HG02588 (cell line): ENCODE results near the gene TMEM114.
"Not testable (repeated sequence)": the region's sequence is repeated elsewhere in the genome, so short reads cannot be mapped to it uniquely, and the experiment has no call there.

Experiments
- ATAC-seq: cut with Tn5 transposase; IDR thresholded peaks from one replicate; pipeline ENCODE4 v1.9.1; 2021; ENCODE audit warnings: mild to moderate bottlenecking, moderate library complexity; ENCODE audit not compliant: unreplicated experiment

The TMEM114 gene

DNA sequence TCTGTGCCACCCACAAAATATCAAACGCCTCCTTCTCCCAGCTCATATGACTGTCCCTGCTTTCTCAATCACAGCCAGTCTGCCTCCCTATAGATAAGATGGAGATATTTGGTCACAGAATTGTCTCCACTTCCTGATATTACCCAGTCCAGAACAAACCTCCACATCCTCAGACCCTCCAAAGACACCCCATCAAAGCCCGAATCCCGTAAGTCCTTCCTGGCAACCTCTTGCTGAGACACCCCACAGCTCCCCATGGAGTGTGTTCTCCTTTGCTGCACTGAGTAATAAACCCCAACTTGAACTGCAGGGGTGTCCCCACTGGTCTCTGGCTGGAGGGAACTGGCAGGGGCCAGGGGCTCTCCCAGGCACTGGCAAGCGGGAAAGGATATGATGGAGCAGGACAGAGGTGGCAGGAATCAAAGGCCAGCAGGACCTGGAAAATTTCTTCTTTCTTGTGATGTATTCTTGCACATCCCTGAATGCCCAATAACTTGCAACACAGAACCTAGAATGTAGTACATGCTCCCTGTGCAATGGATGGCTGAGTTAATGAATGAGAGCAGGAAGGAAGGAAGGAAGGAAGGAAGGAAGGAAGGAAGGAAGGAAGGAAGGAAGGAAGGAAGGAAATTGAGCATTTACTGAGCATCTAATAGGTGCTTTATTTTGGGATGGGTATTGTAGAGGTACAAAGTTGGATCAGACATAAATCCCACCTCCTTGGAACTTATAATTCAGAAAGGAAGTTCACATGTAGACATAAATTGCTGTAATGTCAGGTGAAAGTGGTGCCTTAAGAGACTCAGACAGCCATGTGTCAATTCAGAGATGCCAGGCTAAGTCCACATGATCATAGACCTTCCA, 13.9 kb downstream of the TMEM114 start:
- no peak for ATAC-seq

DNA sequence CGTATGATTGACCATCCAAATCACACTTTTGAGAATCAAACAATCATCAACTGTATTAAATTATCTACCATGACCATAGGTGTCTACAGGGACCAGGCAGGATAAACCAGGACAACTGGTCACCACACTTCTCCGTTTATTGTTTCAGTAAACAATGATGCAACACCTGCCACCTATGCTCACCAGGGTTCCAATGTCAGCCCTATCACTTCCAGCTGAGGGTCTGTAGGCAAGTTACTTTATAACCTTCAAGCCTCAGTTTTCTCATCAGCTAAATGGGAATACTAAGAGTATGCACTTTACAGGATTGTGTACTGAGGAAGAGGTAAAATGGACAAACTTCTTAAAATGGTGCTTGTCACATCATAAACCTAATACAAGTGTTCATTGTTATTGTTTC, 14.9 kb downstream of the TMEM114 start:
- ATAC-seq: no peak

DNA sequence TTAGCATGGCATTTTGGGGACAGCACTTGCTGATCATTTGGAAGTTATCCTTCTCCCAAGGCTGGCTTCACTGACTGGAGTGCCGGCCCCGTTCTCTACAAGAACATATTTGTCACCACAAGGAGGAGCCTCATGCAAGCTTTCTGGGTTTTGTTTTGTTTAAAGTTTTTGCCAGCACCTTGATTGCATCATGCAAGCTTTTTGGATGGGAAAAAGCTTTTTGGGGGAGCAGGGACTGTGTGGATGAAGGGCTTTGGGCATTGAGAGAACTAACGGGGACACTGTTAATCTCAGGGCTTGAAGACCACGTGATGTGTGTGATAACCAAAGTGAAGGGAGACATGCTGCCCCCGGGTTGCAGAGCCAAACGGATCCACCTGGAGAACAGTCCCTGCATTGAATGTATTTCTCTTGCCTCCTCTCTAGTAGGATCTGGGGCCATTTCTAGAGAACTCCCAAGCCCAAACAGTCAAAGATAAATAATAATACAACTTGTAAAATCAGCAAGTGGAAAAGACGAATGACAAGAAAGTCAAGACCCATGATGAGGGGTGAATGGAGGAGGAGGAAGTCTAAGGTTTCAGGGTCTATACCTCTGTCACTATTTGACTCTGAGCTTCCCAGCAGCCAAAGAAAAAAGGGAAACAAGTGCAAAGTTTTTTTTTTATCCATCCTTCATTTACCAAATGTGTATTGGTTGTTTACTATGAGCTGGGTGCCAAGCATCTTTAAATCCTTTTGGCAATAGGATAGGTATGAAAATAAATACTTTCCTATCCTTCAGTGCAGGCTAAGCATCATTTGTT, 17.2 kb downstream of the TMEM114 start:
- ATAC-seq: no peak

DNA sequence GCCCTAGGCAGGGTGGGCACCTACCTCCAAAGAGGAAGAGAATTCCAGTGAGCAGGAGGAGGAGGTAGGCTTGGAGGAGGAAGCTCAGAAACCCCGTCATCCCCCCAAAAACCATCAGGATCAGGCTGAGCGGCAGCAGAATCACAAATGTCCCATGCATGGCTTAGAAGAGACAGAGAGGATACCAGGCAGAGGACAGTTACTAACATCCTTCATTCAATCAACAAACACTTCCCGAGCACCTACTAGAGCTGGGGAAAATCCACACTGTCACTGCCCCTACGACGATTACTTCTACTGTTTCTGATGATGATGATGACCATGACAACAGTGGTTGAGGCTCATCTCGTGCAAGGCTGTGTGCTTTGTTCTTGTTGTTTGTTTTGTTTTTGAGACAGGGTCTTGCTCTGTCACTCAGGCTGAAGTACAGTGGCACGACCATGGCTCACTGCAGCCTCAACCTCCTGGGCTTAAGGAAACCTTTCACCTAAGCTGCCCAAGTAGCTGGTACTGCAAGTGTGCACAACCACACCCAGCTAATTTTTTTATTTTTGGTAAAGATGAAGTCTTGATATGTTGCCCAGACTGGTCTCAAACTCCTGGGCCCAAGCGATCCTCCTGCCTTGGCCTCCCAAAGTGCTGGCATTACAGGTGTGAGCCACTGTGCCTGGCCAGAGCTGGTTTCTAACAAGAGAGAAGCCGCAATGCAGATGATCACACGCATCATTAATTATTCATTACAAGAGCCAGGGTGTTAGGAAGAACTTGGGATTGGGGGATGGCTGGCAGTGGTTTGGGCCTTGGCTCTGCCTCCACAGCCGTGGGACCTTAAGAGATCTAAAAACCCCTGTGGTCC, 18.0 kb downstream of the TMEM114 start:
- no peak for ATAC-seq

DNA sequence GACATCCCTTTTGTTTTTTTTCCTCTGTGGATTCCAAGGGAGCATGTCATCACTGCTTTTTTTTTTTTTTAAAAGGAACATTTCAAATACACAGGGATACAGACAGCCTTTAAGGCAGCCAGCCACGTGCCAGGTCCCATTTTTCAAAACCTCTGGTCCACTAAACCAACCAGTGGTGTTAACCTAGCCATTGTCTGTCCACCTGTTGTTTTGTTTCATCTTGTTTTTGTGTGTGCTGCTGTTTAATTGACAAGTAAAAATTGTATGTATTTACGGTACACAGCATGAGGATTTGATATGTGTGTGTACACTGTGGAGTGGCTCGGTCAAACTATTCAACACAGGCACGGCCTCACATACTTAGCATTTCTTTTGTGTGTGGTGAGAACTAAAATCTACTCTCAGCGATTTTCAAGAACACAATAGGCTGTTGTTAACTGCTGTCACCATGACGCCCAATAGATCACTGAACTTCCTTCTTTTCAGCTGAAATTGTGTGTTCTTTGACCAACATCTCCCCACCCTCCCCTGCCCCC, 19.2 kb downstream of the TMEM114 start:
- ATAC-seq: no peak

DNA sequence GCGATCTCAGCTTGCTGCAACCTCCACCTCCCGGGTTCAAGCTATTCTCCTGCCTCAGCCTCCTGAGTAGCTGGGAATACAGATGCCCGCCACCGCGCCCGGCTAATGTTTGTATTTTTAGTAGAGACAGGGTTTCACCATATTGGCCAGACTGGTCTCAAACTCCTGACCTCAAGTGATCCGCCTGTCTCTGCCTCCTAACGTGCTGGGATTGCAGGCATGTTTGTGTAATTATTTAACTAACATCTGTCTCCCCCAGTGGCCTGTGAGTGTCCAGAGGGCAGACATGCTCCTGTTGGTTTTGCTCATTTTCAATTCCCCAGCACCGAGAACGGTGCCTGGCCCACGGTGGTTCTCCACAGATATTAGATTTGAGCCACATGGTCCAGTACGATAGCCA, 19.9 kb downstream of the TMEM114 start:
- not testable (repeated sequence) for ATAC-seq

DNA sequence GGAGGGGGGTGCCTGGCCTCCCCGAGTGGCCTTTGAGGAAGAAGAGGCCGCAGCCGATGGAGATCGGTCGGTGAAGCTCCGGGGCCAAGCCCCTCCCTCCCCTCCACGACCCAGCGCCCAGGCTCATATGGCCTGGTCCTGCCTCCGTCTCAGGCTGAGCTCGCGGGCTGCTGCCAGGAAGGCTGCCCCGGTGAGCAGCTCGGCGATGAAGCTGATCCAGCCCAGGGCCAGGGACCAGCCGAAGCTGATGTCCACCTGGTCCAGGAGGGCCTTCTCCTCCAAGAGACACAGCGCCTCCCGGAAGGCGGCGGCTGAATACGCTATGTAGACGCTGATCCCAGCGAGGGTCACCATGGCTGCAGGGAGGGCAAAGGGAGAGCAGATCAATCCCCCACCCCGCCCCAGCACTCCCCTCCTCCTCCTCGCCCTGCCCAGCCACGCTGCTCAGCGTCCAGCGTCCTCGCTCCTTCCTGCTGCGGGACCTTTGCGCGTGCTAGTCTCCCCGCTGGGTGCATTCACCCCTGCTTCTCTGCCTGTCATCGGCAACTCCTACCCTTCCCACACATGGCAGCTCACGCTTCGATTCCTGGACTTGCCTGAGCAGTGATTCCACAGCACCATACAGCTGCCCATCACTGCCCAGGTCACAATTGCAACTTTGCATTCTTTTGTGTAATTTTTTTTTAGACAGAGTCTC, 20.5 kb downstream of the TMEM114 start:
- ATAC-seq: no peak

DNA sequence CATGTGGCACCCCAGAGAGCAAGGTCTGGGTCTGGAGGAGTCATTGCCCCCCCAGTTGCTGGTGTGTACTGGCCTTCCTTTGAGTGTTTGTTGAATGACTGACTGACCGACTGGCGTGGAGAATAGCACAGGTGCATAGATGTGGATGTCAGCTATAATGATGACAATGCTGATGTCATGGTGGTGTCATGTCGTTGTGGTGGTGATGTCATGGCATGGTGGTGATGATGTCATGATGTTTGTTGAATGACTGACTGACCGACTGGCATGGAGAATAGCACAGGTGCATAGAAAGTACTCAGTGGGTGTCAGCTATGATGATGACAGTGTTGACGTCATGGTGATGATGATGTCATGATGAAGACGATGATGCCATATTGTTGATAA, 22.1 kb downstream of the TMEM114 start:
- ATAC-seq: no peak

DNA sequence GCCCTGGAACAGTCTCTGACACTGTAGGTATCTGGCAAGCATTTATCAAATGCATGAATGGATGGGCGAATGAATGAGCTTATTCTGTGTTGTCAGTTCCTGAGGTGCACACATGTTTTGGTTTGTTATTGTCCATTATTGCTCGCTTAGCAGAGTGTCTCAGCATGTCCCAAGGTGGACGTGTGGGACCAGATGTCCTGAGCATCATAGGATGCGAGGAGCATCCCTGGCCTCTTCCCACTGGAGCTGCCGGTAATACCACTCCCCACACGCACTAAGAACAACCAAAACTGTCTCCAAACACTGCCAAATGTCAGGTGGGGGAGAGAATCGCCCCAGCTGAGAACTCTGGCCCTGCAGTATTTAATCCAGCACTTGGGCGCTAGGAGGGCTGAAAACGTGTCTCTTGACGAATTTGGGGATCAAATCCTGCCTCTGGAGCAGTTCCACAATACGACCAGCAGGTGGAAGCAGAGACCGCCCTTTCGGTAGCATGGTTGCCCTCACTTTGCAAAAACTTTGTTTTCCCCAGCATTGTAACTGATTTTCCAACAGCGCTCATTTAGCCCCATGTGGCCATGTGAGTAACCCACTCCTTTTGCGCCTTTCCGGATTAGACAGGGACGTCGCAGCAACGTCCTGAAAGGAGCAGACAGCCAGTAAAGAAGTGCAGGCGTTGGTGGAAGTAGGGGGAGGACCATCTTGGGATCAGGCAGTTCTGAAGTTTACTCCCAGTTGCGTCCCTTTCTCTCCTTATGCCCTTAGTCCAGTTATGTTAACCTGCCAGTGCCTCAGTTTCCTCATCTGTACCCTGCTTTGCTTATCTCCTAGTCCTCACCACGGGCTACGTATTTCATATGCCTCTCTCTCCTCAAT, 22.7 kb downstream of the TMEM114 start:
- ATAC-seq: peak; percentile 70

DNA sequence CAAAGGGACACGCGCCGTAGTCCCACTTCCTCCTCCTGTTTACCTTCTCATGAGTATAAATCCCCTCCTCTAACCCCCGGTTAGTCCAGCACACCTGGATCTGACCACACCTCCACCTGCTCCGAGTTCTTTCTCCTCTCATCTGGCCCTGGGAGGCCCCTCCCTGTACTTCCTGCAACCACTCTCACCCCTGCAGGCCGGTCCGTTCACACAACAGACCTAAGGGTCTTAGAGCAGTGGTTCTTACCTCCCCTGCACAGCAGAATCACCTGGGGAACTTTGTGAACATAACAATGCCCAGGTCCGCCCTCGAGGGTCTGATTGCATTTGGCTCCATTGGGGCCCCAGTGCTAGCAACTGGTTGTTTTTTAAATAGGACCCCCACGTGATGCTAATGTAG, 24.8 kb downstream of the TMEM114 start:
- no peak for ATAC-seq

DNA sequence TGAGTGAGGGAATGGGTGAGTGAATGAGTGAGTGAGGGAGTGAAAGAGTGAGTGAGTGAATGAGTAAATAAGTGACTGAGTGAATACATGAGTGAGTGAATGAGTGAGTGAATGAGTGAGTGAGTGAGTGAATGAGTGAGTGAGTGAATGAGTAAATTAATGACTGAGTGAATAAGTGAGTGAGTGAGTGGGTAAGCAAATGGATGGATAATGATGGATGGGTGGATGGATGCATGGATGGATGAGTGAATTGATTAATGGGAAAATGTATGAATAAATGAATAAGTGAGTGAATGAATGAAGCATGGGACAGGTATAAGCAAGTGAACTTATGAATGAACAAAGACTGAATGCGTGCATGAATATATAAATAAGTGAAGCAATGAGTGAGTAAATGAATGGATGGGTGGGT, 25.4 kb downstream of the TMEM114 start:
- no peak for ATAC-seq

DNA sequence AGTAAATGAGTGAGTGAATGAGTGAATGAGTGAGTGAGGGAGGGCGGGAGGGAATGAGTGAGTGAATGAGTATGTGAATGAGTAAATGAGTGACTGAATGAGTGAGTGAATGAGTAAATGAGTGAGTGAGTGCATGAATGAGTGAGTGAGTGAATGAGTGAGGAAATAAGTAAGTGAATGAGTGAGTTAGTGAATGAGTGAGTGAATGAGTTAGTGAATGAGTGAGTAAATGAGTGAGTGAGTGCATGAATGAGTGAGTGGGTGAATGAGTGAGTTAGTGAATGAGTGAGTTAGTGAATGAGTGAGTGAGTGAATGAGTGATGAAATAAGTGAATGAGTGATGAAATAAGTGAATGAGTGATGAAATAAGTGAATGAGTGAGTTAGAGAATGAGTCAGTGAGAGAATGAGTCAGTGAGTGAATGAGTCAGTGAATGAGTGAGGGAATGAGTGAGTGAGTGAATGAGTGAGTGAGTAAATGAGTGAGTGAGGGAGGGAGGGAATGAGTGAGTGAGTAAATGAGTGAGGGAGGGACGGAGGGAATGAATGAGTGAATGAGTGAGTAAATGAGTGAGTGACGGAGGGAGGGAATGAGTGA, 26.3 kb downstream of the TMEM114 start:
- not testable (repeated sequence) for ATAC-seq

DNA sequence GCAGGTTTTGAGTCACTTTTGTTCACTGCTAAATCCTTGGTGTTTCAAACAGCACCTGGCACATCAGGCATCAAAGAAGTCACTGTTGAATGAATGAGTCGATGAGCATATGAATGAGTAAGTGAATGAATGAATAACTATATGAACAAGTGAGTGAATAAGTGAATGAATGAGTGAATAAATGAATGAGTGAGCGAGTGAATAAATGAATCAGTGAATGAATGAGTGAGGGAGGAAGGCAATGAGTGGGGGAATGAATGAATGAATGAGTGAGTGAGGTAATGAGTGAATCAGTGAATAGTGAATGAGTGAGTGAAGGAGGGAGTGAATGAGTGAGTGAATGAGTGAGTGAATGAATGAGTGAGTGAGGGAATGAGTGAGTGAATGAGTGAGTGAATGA, 28.8 kb downstream of the TMEM114 start:
- no peak for ATAC-seq

DNA sequence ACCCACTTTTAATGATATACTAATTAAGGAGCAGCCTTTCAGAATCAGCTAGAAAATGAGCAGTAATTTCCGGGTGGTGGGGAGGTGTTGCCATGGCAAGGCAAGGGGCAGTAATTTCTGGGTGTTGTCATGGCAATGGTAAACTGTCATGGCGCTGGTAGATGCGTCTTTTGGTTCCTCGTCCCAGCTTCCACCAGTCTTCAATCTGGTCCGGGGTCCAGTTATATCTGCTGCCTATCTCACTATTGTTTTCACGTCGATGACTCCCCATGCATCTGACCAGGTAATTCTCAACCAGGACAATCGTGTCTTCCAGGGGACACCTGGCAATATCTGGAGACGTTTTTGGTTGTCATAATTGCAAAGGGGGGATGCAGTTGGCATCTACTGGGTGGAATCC, 34.9 kb downstream of the TMEM114 start:
- no peak for ATAC-seq

DNA sequence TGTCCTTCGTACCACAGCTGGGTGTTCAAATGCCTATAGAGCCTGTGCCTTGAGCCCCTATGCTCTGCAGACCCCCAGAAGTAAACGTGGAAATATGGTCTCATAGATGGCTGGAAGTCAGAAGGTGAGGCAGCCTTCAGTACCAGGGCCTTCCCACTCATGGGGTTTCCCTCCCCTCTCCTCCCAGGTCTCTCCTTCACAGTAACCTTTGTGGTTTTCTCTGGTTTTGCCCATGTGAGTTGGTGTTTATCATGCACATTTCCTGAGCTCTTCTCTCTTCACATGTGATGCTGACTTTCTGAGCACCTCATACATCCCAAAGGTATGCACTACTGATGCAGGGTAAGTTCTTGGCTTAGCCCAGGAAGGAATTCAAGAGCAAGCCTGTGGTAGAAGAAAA, 35.4 kb downstream of the TMEM114 start:
- peak; percentile 79 for ATAC-seq

DNA sequence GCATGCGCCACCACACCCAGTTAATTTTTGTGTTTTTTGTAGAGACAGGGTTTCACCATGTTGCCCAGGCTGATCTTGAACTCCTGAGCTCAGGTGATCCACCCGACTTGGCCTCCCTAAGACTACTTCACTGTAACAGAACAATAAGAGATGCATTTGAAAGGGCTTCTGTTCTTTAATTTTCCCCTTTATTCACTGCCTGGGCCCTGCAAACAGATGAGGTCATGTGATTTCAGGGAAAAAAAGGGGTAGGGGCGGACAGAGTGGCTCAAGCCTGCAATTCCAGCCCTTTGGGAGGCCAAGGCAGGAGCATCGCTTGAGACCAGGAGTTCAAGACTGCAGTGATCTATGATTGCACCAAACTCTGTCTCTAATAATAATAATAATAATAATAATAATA, 36.3 kb downstream of the TMEM114 start:
- no peak for ATAC-seq

DNA sequence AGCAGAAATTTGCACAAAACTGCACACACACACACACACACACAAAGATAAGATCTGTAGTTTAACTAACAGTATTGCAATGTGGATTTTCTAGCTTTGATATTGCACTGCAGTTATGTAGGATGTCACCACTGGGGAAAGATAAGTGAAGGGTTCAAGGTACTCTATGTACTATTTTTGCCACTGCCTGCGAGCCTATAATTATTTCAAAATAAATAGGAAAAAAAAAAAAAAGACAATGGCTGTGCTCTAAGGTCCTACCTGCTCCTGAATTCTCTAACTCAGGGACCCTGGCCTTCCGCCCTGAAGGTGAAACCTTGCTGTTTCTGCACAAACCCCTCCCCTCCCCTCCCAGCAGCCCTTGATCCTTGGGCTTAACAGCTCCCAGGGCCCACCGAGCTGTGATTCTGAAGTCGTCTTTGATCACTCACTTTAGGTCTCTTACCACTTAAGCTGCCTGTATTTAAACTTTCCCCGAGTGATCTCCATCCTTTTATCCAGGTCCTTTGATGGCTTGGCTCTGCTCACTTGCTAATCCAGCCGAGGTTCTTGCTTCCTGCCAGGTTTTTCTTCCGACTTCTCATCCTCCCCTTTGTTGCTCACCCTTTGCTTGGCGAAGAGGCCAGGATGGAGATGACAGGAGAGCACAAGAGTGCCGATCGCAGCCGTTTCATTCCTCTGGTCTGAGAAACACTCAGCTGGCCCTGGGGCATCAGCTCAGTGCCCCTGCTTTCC, 37.7 kb downstream of the TMEM114 start:
- no peak for ATAC-seq
